Cardiac septum (tissue), 1 donor: ENCODE measurements around the gene SPRR4. TPM values are rescaled to one million over a fixed set of nuclear protein-coding genes. Genes with fewer than 3 reads are reported as not detected.
"Not testable (repeated sequence)": the region's sequence is repeated elsewhere in the genome, so short reads cannot be mapped to it uniquely, and the experiment has no call there.

Source experiments
- DNase-seq: peaks from one replicate; pipeline ENCODE4 v3.0.0-alpha.2; 2020; ENCODE audit warnings: low spot score
- intact Hi-C: fragments of 100-400 bp; cut with DNase I; formaldehyde crosslinking; loops from one replicate; pipeline ENCODE4 v1.14.0; 2022
- total RNA-seq: library from RNA; stranded (reverse); fragmentation: NEBNext Ultra II Directional; extraction: Animal tissue kit (Norgen Biotek cat#: 25700); gene quantifications from one replicate; pipeline ENCODE4 v1.2.1, GENCODE V29; 2021
- donor health status: DM: no; HTN: no; CAD: no.

SPRR4 gene
- total RNA-seq, 1 donor from 2014 or later, result not detected

GRCh38 chr1:152999818-153000217 lies 29.4 kb downstream of the SPRR4 start:
- intact Hi-C loops, result no loop called here
- DNase-seq, result no peak

GRCh38 chr1:153000294-153000693 lies 29.8 kb downstream of the SPRR4 start:
- intact Hi-C loops, result no loop called here
- no peak for DNase-seq

- no peak for DNase-seq
- intact Hi-C loops, result no loop called here
Observed at GRCh38 chr1:153001382-153001781, 30.9 kb downstream of the SPRR4 start, which contains the start of gene SPRR3. TSS of gene SPRR3 (plus strand) at chr1:153001749. CDS start at chr1:153003021, 1,272 bp downstream.

- intact Hi-C loops, result not testable (repeated sequence)
Observed at GRCh38 chr1:153011235-153011758, 40.8 kb downstream of the SPRR4 start.

GRCh38 chr1:153021829-153022228 lies 51.4 kb downstream of the SPRR4 start:
- DNase-seq, intact Hi-C loops: not testable (repeated sequence)

More at GRCh38 chr1:153011235-153011758, 40.8 kb downstream of the SPRR4 start:
- not testable (repeated sequence) for DNase-seq

Other genes starting within 250 kb of the SPRR4 start
- gene KPRP, start 212.6 kb upstream of the SPRR4 start, total RNA-seq, result not detected
- not detected for gene LCE1F, start 195.5 kb upstream of the SPRR4 start, total RNA-seq
- not detected for gene LCE1E, start 184.4 kb upstream of the SPRR4 start, total RNA-seq
- gene LCE1D, start 173.9 kb upstream of the SPRR4 start, total RNA-seq, result not detected
- not detected for gene LCE1C, start 164.0 kb upstream of the SPRR4 start, total RNA-seq
- not detected for gene LCE1B, start 158.7 kb upstream of the SPRR4 start, total RNA-seq
- gene LCE1A, start 143.2 kb upstream of the SPRR4 start, total RNA-seq, result not detected
- gene LCE6A, start 127.8 kb upstream of the SPRR4 start, total RNA-seq, result not detected
- not detected for gene LCE7A, start 110.7 kb upstream of the SPRR4 start, total RNA-seq
- not detected for gene SMCP, start 92.3 kb upstream of the SPRR4 start, total RNA-seq
- not detected for gene IVL, start 62.1 kb upstream of the SPRR4 start, total RNA-seq
- not detected for gene SPRR5, start 23.4 kb upstream of the SPRR4 start, total RNA-seq
- not detected for gene SPRR1A, start 13.4 kb downstream of the SPRR4 start, total RNA-seq
- gene SPRR3, start 31.1 kb downstream of the SPRR4 start, total RNA-seq, result not detected
- gene SPRR1B, start 60.6 kb downstream of the SPRR4 start, total RNA-seq, result not detected
- gene SPRR2D, start 70.5 kb downstream of the SPRR4 start, total RNA-seq, result not detected
- gene SPRR2A, start 86.9 kb downstream of the SPRR4 start, total RNA-seq, result not detected
- not detected for gene SPRR2B, start 101.0 kb downstream of the SPRR4 start, total RNA-seq
- gene SPRR2E, start 123.9 kb downstream of the SPRR4 start, total RNA-seq, result not detected
- gene SPRR2F, start 142.9 kb downstream of the SPRR4 start, total RNA-seq, result not detected
- not detected for gene SPRR2G, start 180.2 kb downstream of the SPRR4 start, total RNA-seq
- gene LELP1, start 232.8 kb downstream of the SPRR4 start, total RNA-seq, result not detected
- not detected for gene PRR9, start 246.9 kb downstream of the SPRR4 start, total RNA-seq